Measurements from ENCODE around the gene CCDC187. TPM values are rescaled to one million over a fixed set of nuclear protein-coding genes. Genes with fewer than 3 reads are reported as not detected.

CCDC187 gene
- total and polyA plus RNA-seq, 2 of the 13 experiments (the other 11 are each of a cell fraction or from before 2014, with no cell fraction given), result 0.03 to 0.13 TPM

DNA sequence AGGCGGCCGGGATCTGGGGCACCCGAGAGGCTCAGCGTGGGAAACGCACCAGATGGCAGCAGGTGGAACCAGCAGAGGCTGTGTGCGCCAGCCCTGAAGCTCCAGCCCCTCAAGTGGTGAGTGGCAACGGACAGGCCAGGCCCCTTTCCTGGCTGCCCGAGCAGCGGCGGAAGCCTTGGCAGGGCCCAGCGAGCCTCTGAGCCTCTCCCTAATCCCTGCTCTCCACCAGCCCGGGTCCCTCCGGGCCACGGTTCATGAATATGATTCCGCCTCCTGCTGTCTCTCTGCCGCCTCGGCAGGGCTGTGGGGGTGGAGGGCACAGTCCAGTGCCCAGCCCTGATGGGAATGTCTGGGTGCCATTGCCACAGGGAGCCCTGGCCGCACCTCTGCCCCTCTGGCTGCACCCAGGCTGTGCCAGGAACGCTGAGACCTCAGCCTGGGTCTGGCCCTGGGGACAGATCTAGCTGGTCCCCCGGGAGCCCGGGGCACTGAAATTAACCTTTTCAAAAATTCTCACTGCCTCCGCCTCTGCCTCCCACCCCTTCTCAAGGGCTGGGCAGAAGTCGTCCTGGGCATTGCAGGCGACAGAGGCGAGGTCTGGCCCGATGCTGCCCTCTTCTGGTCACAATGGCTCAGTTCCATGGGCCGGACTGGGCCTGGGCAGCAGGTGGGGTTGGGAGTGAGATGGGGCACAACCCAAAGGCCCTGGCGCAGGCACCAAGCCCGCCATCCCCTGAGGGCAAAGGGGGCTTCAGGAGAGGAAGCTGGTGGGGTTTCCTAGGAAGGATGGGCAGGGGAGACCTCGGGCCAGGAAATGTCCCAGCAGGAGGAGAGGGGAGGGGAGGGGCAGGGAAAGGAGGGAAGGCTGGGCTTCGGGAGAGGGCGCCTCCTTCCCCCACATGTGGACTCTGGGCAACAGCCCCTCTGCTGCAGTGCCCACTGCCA, 20.3 kb downstream of the CCDC187 start (continued):
- TF ChIP-seq RFXAP (CRISPR knock-in tag; IDR thresholded peaks at IDR 0.05; ENCODE audit: borderline replicate concordance) (no peak), HNRNPL (IDR thresholded peaks at IDR 0.05; ENCODE audit: low read depth, low read length) (peak; percentile 85), HDAC2 (CRISPR knock-in tag; IDR thresholded peaks at IDR 0.05) (no peak), NFATC3 (CRISPR knock-in tag; IDR thresholded peaks at IDR 0.05) (no peak), ISX (CRISPR knock-in tag; conservative IDR thresholded peaks at IDR 0.05) (no peak), DMAP1 (CRISPR knock-in tag; IDR thresholded peaks at IDR 0.05) (no peak), ZNF614 (CRISPR knock-in tag; IDR thresholded peaks at IDR 0.05; ENCODE audit: borderline replicate concordance) (no peak), SNRNP70 (IDR thresholded peaks at IDR 0.05; ENCODE audit: low read depth, low read length) (no peak), ZNF710 (CRISPR knock-in tag; IDR thresholded peaks at IDR 0.05; ENCODE audit: borderline replicate concordance) (no peak), MYC (CRISPR knock-in tag; IDR thresholded peaks at IDR 0.05; ENCODE audit: borderline replicate concordance) (peak; percentile 26; the same call in 1 of the 2 replicates), SALL1 (CRISPR knock-in tag; IDR thresholded peaks at IDR 0.05) (peak; percentile 38; the same call in 1 of the 2 replicates), ZNF232 (CRISPR knock-in tag; IDR thresholded peaks at IDR 0.05; ENCODE audit: borderline replicate concordance) (no peak), ZNF124 (CRISPR knock-in tag; IDR thresholded peaks at IDR 0.05) (no peak), MATR3 (CRISPR knock-in tag; IDR thresholded peaks at IDR 0.05) (no peak), ZNF160 (CRISPR knock-in tag; IDR thresholded peaks at IDR 0.05) (no peak), ZNF230 (CRISPR knock-in tag; IDR thresholded peaks at IDR 0.05) (no peak), ZFY (CRISPR knock-in tag; IDR thresholded peaks at IDR 0.05) (0 out of 2 replicates have a peak, but pooled peaks have one; percentile 24)
- TF ChIP-seq, protein P1, sequence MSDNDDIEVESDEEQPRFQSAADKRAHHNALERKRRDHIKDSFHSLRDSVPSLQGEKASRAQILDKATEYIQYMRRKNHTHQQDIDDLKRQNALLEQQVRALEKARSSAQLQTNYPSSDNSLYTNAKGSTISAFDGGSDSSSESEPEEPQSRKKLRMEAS (IDR thresholded peaks at IDR 0.05), result peak; percentile 29; the same call in 1 of the 2 replicates
- TF ChIP-seq, protein P2, sequence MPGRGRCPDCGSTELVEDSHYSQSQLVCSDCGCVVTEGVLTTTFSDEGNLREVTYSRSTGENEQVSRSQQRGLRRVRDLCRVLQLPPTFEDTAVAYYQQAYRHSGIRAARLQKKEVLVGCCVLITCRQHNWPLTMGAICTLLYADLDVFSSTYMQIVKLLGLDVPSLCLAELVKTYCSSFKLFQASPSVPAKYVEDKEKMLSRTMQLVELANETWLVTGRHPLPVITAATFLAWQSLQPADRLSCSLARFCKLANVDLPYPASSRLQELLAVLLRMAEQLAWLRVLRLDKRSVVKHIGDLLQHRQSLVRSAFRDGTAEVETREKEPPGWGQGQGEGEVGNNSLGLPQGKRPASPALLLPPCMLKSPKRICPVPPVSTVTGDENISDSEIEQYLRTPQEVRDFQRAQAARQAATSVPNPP (CRISPR knock-in tag; IDR thresholded peaks at IDR 0.05), result no peak
- TF ChIP-seq, protein P3, sequence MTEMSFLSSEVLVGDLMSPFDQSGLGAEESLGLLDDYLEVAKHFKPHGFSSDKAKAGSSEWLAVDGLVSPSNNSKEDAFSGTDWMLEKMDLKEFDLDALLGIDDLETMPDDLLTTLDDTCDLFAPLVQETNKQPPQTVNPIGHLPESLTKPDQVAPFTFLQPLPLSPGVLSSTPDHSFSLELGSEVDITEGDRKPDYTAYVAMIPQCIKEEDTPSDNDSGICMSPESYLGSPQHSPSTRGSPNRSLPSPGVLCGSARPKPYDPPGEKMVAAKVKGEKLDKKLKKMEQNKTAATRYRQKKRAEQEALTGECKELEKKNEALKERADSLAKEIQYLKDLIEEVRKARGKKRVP (CRISPR knock-in tag; IDR thresholded peaks at IDR 0.05), result no peak
- TF ChIP-seq, protein P4, sequence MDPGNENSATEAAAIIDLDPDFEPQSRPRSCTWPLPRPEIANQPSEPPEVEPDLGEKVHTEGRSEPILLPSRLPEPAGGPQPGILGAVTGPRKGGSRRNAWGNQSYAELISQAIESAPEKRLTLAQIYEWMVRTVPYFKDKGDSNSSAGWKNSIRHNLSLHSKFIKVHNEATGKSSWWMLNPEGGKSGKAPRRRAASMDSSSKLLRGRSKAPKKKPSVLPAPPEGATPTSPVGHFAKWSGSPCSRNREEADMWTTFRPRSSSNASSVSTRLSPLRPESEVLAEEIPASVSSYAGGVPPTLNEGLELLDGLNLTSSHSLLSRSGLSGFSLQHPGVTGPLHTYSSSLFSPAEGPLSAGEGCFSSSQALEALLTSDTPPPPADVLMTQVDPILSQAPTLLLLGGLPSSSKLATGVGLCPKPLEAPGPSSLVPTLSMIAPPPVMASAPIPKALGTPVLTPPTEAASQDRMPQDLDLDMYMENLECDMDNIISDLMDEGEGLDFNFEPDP (CRISPR knock-in tag; conservative IDR thresholded peaks at IDR 0.05), result no peak
- TF ChIP-seq, protein P5, sequence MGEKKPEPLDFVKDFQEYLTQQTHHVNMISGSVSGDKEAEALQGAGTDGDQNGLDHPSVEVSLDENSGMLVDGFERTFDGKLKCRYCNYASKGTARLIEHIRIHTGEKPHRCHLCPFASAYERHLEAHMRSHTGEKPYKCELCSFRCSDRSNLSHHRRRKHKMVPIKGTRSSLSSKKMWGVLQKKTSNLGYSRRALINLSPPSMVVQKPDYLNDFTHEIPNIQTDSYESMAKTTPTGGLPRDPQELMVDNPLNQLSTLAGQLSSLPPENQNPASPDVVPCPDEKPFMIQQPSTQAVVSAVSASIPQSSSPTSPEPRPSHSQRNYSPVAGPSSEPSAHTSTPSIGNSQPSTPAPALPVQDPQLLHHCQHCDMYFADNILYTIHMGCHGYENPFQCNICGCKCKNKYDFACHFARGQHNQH (CRISPR knock-in tag; IDR thresholded peaks at IDR 0.05), result no peak
